ENCODE measurements around the gene BCAN. TPM values are rescaled to one million over a fixed set of nuclear protein-coding genes. Genes with fewer than 3 reads are reported as not detected.

BCAN gene
- total RNA-seq, 2 donors from 2014 or later: 0.26 TPM; not detected in 1

GRCh38 chr1:156664767-156665411 lies 23.0 kb downstream of the BCAN start:
- Histone ChIP-seq H3K27ac (peak overlapping the region in 1 of 4 donors; percentile 28), H3K4me1 (peaks cover 39% of the 10 kb centered on the region), H3K27me3 (no peaks in the 10 kb centered on the region), H3K36me3 (replicated peaks in 1 of 2; ENCODE audit: insufficient read depth in 1 of 2, low read depth in 2 of 2) (no peaks in the 10 kb centered on the region), H3K4me3 (no peak overlapping the region), H3K9me3 (no peaks in the 10 kb centered on the region)
- no peak for ATAC-seq
- 29 to 40% methylated on average over 9 to 16 of the region's 16 CpGs for whole genome bisulfite sequencing, 2 donors
- no peak for TF ChIP-seq POLR2A (IDR thresholded peaks at IDR 0.05)
- TF ChIP-seq CTCF (IDR thresholded peaks at IDR 0.05): no peak
- intact Hi-C loops (cut with DNase I): no loop called here
- peak in 1 of 4 donors; percentile 18 for DNase-seq

GRCh38 chr1:156665539-156665938 lies 23.6 kb downstream of the BCAN start:
- intact Hi-C loops (cut with DNase I): no loop called here
- H3K4me1 ChIP-seq: peaks cover 32% of the 10 kb centered on the region
- WGBS, 2 donors: 35 to 43% methylated on average over 3 of the region's 3 CpGs
- no peaks in the 10 kb centered on the region for H3K36me3 ChIP-seq (replicated peaks in 1 of 2; ENCODE audit: insufficient read depth in 1 of 2, low read depth in 2 of 2)
- no peaks in the 10 kb centered on the region for H3K9me3 ChIP-seq
- H3K4me3 ChIP-seq: no peak overlapping the region
- no peak for DNase-seq
- TF ChIP-seq POLR2A (IDR thresholded peaks at IDR 0.05): no peak
- no peak for TF ChIP-seq CTCF (IDR thresholded peaks at IDR 0.05)
- no peak overlapping the region for H3K27ac ChIP-seq
- no peaks in the 10 kb centered on the region for H3K27me3 ChIP-seq
- no peak for ATAC-seq

- H3K27me3 ChIP-seq: no peaks in the 10 kb centered on the region
- H3K27ac ChIP-seq: peak overlapping the region in 1 of 4 donors; percentile 16
- H3K4me1 ChIP-seq: peaks cover 18% of the 10 kb centered on the region
- H3K4me3 ChIP-seq: no peak overlapping the region
- DNase-seq (no peak), ATAC-seq (peak; percentile 4)
- H3K36me3 ChIP-seq (replicated peaks in 1 of 2; ENCODE audit: insufficient read depth in 1 of 2, low read depth in 2 of 2): no peaks in the 10 kb centered on the region
- no peak for TF ChIP-seq CTCF (IDR thresholded peaks at IDR 0.05)
- no peak for TF ChIP-seq POLR2A (IDR thresholded peaks at IDR 0.05)
- no peaks in the 10 kb centered on the region for H3K9me3 ChIP-seq
- intact Hi-C loops (cut with DNase I): no loop called here
- WGBS, 2 donors: 84 to 85% methylated on average over 7 to 9 of the region's 9 CpGs
These were observed 25.1 kb downstream of the BCAN start for GRCh38 chr1:156666862-156667609.

- WGBS, 2 donors: 76 to 88% methylated on average over 4 to 5 of the region's 5 CpGs
- H3K4me1 ChIP-seq: peaks cover 12% of the 10 kb centered on the region
- DNase-seq (no peak), ATAC-seq (peak; percentile 33)
- no peaks in the 10 kb centered on the region for H3K9me3 ChIP-seq
- H3K36me3 ChIP-seq (replicated peaks in 1 of 2; ENCODE audit: insufficient read depth in 1 of 2, low read depth in 2 of 2): no peaks in the 10 kb centered on the region
- peak overlapping the region in 2 of 4 donors; percentile 16 to 37 for H3K27ac ChIP-seq
- no peak overlapping the region for H3K4me3 ChIP-seq
- intact Hi-C loops (cut with DNase I): no loop called here
- no peaks in the 10 kb centered on the region for H3K27me3 ChIP-seq
- no peak for TF ChIP-seq CTCF (IDR thresholded peaks at IDR 0.05)
- TF ChIP-seq POLR2A (IDR thresholded peaks at IDR 0.05): no peak
These were observed 25.7 kb downstream of the BCAN start for GRCh38 chr1:156667610-156667967.
